ENCODE results near the gene PDE10A. TPM values are rescaled to one million over a fixed set of nuclear protein-coding genes. Genes with fewer than 3 reads are reported as not detected.

PDE10A gene
- total RNA-seq, 1 experiment from 2014 or later, result 1.8 TPM

- H3K4me1 Mint-ChIP-seq (ENCODE audit: insufficient read depth, unreplicated experiment), result peaks cover 6% of the 10 kb centered on the region
- no peak overlapping the region for H3K27ac Mint-ChIP-seq (ENCODE audit: low read depth, unreplicated experiment)
- POLR2A ChIA-PET, result no interaction called here
- no peaks in the 10 kb centered on the region for H3K9me3 Mint-ChIP-seq (ENCODE audit: unreplicated experiment)
- H3K4me3 Mint-ChIP-seq (ENCODE audit: unreplicated experiment), result no peak overlapping the region
- DNase-seq (ENCODE audit: unreplicated experiment), result no peak
- BruUV-seq (replicated peaks), result no TSS peak
- no peaks in the 10 kb centered on the region for H3K36me3 Mint-ChIP-seq (ENCODE audit: insufficient read depth, unreplicated experiment)
- no peak for TF ChIP-seq CTCF (IDR thresholded peaks at IDR 0.05; ENCODE audit: unreplicated experiment)
- no peaks in the 10 kb centered on the region for H3K27me3 Mint-ChIP-seq (ENCODE audit: insufficient read depth, unreplicated experiment)
- intact Hi-C loops (cut with micrococcal nuclease), result no loop called here
- CTCF ChIA-PET, result no interaction called here
Measured at GRCh38 chr6:165664559-165665383, 1.7 kb upstream of the PDE10A start.

DNA sequence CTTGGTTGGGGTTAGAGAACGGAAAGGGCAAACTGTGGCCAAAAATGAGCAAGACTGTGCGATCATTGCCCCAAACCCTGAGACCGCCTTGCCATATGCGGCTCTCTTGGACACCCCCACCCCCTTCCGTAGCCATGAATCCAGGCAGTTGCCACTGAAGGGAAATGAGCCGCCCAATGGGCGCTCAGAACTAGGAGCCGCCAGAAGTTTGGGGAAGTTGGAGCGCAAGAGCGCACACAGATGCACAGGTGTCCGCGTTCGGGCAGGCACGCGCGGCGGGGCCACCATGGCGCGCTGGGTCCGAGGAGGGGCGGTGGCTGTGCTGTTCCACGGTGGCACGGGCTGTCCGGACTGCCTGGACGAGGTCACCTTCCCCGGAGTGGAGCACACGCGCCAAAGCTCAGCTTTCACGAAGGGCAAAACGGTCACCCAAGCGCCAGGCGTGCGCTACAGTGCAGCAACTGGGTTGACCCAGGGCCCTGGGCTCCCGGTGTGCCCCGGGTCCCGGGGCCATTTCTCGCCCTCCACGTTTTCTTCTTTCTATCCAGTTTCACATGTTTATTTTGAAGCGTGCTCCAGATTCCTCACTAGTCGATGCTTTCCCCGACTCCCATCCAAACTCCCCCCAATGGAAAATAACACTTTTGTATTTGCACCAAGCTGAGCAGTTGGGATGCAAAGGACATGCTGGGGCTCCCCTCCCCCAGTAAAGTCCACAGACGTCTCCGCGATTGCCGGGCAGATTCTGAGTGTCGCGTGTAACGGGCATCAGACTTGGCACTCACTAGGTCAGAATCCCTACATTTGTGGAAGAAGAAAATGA is 906 bp upstream of the PDE10A start:
- intact Hi-C loops (cut with micrococcal nuclease), result no loop called here
- DNase-seq (ENCODE audit: unreplicated experiment), result no peak
- Mint-ChIP-seq H3K4me1 (ENCODE audit: insufficient read depth, unreplicated experiment) (peaks cover 6% of the 10 kb centered on the region), H3K4me3 (ENCODE audit: unreplicated experiment) (no peak overlapping the region), H3K9me3 (ENCODE audit: unreplicated experiment) (no peaks in the 10 kb centered on the region), H3K27ac (ENCODE audit: low read depth, unreplicated experiment) (no peak overlapping the region), H3K36me3 (ENCODE audit: insufficient read depth, unreplicated experiment) (no peaks in the 10 kb centered on the region), H3K27me3 (ENCODE audit: insufficient read depth, unreplicated experiment) (no peaks in the 10 kb centered on the region)
- no peak for TF ChIP-seq CTCF (IDR thresholded peaks at IDR 0.05; ENCODE audit: unreplicated experiment)
- POLR2A ChIA-PET, result no interaction called here
- CTCF ChIA-PET, result no interaction called here
- no TSS peak for BruUV-seq (replicated peaks)

DNA sequence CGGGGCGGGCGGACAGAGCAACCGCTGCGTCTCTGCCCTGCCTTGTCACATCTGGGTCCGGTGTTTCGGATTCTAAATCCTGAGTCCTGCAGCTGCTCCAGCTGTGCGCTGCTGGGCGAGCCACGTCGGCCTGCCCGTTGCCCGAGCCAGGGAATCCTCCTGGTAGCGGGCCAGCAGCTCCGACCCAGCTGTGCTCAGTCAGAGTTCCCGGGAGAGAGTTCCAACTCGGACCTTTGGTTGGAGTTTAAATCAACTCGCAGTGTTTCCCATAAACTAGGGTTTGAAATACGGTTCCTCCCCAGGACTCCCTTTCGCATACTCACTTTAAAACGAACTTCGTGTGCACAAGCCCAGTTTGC is 315 bp upstream of the PDE10A start:
- H3K4me3 Mint-ChIP-seq (ENCODE audit: unreplicated experiment), result no peak overlapping the region
- intact Hi-C loops (cut with micrococcal nuclease), result no loop called here

More for the DNA sequence above, 315 bp upstream of the PDE10A start:
- no TSS peak for BruUV-seq (replicated peaks)
- H3K27ac Mint-ChIP-seq (ENCODE audit: low read depth, unreplicated experiment), result no peak overlapping the region
- no peak for DNase-seq (ENCODE audit: unreplicated experiment)
- H3K9me3 Mint-ChIP-seq (ENCODE audit: unreplicated experiment), result no peaks in the 10 kb centered on the region
- no peaks in the 10 kb centered on the region for H3K27me3 Mint-ChIP-seq (ENCODE audit: insufficient read depth, unreplicated experiment)
- H3K36me3 Mint-ChIP-seq (ENCODE audit: insufficient read depth, unreplicated experiment), result no peaks in the 10 kb centered on the region
- peaks cover 4% of the 10 kb centered on the region for H3K4me1 Mint-ChIP-seq (ENCODE audit: insufficient read depth, unreplicated experiment)
- ChIA-PET POLR2A (no interaction called here), CTCF (no interaction called here)
- no peak for TF ChIP-seq CTCF (IDR thresholded peaks at IDR 0.05; ENCODE audit: unreplicated experiment)

Data from MCF 10A (cell line).